HG02571 (cell line): ENCODE data around the gene SOX30.
"Not testable (repeated sequence)": the region's sequence is repeated elsewhere in the genome, so short reads cannot be mapped to it uniquely, and the experiment has no call there.

ENCODE experiments used
- ATAC-seq: cut with Tn5 transposase; IDR thresholded peaks from one replicate; pipeline ENCODE4 v1.9.1; 2021; ENCODE audit warnings: mild to moderate bottlenecking, moderate library complexity; ENCODE audit not compliant: unreplicated experiment

The SOX30 gene

DNA sequence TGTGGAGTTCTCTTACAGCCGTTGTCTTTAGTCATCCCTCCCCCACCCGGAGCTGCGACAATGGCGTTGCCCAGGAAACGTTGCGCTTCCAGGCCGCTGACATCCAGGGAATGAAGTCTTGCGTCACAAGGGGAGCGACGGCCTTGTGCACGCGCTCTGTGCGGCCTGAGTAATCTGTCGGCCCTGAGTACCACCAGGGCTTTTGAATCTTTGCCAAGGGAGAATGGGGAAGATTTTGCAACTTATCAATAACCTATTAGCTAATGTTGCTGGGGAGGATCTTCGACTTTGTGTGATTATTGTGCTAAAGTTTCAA, at the start of gene SOX30:
Gene SOX30, minus strand, starts transcription at position 62 of the 316 bp plus-strand sequence. CDS start 360 bp downstream, outside the sequence.
- ATAC-seq: no peak

DNA sequence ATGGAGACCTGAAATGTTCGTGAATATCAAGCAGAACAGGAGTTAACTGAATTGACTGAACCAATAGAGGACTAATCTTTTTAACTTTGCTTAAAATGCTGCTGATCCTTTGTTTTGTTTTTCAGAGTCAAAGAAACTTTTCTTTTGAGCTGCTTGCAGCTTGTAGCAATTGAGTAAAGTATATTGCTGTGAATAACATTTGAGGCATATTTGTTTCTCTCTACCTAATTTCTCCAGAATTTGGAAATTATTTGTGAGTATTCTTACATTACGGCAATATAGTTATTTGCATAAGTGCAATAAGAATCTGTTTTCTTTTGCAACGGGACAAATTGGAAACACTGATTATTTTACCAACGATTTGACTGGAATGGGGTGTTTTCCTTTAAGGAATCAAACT, 46.4 kb upstream of the SOX30 start:
- not testable (repeated sequence) for ATAC-seq

GRCh38 chr5:157696154-157696553, 43.9 kb upstream of the SOX30 start:
- not testable (repeated sequence) for ATAC-seq

- not testable (repeated sequence) for ATAC-seq
Observed at GRCh38 chr5:157693816-157694215, 41.6 kb upstream of the SOX30 start.

DNA sequence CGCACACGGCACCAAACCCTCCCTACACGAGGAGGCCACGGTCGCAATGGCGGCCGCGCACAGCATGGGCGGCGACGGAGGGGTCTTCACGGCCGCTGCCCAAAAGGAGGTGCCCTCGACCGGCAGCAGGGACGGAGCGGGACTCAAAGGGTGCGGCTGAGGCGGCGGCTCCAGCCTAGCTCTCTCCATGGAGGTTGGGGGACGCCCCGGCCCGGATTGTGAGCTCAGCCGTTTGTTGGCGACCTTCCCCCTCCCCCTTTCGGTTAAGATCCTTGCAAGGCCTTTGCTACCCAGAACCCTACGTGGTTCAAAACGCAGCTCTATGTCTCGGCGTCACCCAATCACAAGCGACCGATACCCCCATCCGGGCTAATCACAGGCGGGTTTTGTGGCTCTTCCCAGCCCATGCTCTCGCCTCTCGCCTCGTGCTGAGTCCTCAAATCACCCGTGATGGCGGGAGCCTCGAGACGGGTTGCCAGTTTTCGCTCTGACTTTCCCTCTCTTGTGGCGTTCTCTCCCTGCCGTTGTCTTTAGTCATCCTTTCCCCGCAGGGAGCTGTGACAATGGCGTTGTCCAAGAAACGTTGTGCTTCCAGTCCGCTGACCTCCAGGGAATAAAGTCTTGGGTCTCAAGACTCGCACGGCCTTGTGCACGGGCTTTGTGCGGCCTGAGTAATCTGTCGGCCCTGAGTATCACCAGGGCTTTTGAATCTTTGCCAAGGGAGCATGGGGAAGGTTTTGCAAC, 38.6 kb upstream of the SOX30 start:
- ATAC-seq: no peak

- no peak for ATAC-seq
Observed at GRCh38 chr5:157689942-157690689, 37.9 kb upstream of the SOX30 start.

GRCh38 chr5:157687198-157687554, 34.9 kb upstream of the SOX30 start:
- no peak for ATAC-seq

- not testable (repeated sequence) for ATAC-seq
Observed at GRCh38 chr5:157686276-157687197, 34.3 kb upstream of the SOX30 start.

- no peak for ATAC-seq
Observed at GRCh38 chr5:157682257-157682656, 30.0 kb upstream of the SOX30 start.

GRCh38 chr5:157681048-157681447, 28.8 kb upstream of the SOX30 start:
- ATAC-seq: no peak

- no peak for ATAC-seq
Observed at GRCh38 chr5:157680239-157680638, 28.0 kb upstream of the SOX30 start.

- no peak for ATAC-seq
Observed at GRCh38 chr5:157679801-157680200, 27.6 kb upstream of the SOX30 start.

DNA sequence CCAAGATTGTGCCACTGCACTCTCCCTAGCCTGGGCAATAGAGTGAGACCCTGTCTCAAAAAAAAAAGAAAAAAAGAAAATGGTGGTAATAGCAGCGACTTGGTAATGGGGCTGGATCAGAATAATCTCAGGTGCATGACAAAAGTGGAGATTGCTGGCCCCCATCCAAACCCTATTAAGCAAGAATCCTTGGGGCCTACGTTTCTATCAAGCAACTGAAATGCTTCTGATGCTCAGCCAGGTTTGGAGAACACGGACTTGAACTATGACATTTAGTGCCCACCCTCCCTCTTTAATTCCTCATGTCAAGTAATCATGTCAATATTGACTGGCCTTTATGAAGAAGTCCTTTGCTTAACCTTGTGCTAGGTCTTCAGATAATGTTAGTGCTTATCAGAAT, 25.7 kb upstream of the SOX30 start:
- ATAC-seq: no peak

DNA sequence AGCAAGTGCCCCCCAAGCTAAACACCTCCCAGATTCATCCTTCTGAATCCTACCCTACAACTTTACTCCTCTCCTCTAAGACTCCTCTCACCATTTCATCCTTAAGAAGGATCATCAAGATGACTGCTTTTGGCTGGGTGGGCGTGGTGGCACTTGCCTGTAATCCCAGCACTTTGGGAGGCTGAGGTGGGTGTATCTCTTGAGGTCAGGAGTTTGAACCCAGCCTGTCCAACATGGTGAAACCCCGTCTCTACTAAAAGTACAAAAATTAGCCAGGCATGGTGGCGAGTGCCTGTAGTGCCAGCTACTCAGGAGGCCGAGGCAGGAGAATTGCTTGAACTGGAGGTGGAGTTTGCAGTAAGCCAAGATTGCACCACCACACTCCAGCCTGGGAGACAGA, 22.1 kb upstream of the SOX30 start:
- not testable (repeated sequence) for ATAC-seq

GRCh38 chr5:157672976-157673375, 20.7 kb upstream of the SOX30 start:
- ATAC-seq: no peak

DNA sequence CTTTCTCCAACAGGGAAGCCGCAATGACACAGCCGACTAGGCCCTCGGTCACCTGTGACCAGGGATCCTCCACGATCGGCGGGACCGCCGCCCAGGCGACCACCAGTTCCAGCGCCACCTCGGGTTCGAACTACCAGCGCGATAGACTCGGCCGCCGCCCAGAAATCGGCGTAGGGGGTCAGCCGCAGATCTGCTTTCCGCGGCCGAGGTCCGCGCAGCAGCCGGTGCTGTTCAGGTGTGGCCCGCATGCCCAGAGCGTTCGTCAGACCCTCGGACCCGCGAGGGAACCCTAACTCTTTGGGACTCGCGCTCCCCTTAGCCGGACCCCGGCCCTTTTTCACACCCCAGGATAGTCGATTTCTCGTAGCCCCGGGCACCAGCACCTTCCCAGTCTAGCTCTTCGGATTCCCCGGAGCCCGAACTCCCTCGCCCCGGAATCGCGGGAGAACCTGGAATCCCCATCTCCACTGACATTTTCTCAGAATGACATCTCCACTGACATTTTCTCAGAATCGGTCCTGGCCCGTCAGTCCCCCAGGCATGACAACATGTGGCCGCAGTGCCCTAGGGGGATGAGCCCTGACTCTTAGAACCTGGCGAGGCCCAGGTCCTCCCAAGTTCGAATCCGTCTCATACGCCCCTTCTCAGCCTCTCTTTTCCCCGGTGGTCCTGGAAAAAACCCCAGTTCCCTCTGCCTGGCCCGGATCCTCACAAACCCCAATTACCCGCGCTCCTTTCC, 19.5 kb upstream of the SOX30 start:
- no peak for ATAC-seq

DNA sequence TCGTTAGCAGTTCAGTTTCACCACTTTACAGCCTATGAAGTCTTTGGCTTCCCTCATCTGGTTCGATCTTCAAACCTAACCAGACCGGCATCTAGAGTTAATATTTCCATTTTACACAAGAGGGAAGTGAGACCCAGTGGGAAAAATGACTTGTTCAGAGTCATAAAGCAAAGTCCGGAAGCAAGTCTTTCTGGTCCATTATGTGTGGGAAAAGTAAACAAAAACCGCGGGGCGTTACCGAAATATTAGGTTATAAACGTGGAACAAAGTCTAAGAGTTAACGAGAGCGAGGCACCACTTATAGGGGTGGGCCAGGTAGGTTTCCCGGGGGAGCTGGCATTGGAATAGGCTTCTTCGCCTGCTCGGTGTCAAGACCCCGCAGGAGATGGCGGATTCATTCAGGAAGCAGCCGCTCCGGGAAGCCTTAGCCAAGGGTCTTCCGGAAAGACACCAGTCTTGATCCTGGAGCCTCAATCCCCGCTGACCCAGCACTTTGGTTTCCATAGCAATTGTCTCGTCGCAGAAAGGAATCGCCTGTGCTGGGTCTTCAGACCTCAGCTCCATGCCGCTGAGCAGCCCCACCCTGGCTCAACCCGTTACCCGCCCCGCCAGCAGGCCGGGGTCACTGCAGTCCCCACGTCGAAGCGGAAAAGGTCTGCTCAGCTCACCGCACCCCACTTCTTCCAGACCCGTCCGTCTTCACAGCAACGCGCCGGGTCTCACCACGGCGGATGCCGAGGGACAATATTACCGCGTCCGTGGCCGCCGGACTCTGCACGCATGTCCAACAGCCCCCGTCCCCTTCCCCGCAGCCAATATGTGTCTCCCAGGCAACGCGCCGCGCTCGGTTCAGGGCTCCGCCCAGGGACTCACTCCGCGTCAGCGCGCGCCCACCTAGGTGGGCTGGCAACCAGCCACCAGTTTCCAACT, 18.7 kb upstream of the SOX30 start, which contains the start of gene C5orf52:
Gene C5orf52, plus strand, starts transcription at position 872 of the 930 bp plus-strand sequence. CDS start 82 bp downstream, outside the sequence.
- no peak for ATAC-seq

GRCh38 chr5:157669701-157670097, 17.5 kb upstream of the SOX30 start:
- ATAC-seq: no peak

DNA sequence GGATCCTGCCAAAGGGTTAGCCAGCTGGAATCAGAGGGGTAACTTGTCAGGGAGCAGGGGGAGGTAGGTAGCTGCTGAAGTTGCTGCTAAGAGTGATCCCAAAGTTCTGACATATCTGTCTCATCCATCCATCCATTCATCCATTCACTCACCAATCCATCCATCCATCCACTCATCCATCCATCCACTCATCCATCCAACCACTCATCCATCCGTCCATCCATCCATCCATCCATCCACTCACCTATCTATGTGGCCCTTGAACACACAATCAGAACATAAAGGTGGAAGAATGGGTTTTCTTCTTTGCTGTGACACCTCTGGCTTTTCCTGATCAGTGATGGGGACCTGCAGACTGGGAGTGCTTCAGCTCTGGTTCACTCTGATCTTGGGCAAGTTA, 16.1 kb upstream of the SOX30 start:
- no peak for ATAC-seq
